SH-SY5Y (cell line): ENCODE measurements around the gene COL20A1.

Experiments
- GATA2 ChIP-seq: IDR thresholded peaks from 2 replicates; pipeline ENCODE4 v1.6.1; 2011; ENCODE audit warnings: mild to moderate bottlenecking, low read depth, low read length
- GATA3 ChIP-seq: IDR thresholded peaks from 2 replicates; pipeline ENCODE4 v1.6.1; 2011; ENCODE audit warnings: low read depth, mild to moderate bottlenecking, low read length, moderate library complexity

DNA sequence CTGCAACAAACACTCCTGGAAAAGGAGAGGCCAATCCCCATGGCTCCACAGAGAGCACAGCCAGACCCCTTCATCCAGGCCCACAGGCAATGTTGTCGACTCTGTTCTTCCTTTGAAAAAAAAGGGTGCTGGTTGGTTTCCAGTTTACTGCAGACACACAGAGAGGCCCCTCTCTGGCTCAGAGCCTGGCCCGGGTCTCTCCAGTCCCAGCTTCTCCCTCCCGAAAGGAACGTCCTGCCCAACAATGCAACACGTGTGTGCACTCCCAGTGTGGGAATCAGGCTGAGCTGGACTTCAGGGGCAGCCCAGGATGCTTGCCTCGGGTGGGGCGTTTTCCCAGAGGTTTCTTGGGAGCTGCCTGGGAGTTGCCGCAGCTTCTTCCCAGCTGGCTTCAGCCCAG is 34.2 kb upstream of the COL20A1 start:
- TF ChIP-seq GATA2 (no peak), GATA3 (no peak)
